Stimulated activated CD8-positive, alpha-beta memory T cell treated with anti-CD3 and anti-CD28 coated beads, Interleukin-7, amount 100 ng/mL, for 1 hour (primary cell): ENCODE measurements around the gene AMY2B.
"Not testable (repeated sequence)": the region's sequence is repeated elsewhere in the genome, so short reads cannot be mapped to it uniquely, and the experiment has no call there.

ENCODE experiments used
- DNase-seq, 2 donors: peaks; one replicate each; pipeline ENCODE4 v3.0.0-alpha.2; 2020; ENCODE audit warnings: low read depth in 2 of 2

Gene AMY2B

DNA sequence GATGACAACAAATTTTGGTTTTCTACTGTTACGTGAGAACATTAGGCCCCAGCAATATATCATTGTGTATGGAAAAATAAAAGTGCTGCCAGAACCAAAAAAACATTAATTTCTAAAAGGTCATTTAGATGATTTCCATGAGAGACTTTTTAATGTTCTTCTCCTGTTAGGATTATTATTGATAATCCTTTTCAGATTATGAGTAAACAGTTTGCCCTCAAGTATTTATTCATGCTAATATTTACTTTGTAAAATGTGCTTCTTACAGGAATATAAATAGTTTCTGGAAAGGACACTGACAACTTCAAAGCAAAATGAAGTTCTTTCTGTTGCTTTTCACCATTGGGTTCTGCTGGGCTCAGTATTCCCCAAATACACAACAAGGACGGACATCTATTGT lies at the start of gene AMY2B:
Gene AMY2B, plus strand, starts transcription at position 301 of the 400 bp plus-strand sequence. Its CDS starts 14 bp downstream, at position 315.
- not testable (repeated sequence) for DNase-seq

DNA sequence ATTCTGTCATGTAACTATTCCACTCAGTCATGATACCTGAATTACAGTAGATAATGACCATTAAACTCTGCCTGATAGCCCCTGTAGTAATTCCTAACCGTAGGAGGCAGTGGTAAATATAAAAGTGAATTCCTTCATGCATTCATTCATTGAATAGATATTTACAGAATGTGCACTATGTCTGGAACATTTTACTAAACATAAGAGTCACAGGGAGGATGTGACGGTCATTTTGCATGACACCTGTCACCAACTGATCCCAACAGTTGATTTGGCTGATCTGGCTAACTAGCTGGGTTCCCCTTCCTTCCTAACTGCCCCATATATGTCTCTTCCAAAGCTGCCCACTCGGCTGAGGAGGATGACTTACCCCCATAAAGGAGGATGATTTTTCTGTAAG lies 48.0 kb upstream of the AMY2B start:
- DNase-seq = no peak

DNA sequence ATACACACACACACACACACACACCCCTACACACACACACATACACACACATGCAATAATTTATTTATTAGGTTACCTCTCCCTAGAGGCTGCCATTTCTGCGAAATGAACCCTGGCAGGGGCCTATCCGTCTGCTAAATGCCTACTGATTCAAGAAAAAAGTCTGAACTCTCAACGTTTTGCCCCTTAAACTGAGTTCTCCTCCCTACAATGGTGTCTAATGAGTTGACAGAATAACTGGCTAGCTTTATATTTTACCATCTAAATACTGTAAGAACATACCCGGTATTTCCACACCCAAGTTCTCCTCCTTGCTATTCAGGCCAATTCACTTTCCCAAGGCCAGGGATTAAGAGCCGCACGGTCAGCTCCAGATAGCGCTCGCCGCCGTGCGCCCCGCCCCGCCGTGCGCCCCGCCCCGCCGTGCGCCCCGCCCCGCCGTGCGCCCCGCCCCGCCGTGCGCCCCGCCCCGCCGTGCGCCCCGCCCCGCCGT lies 46.2 kb upstream of the AMY2B start:
- DNase-seq = no peak

DNA sequence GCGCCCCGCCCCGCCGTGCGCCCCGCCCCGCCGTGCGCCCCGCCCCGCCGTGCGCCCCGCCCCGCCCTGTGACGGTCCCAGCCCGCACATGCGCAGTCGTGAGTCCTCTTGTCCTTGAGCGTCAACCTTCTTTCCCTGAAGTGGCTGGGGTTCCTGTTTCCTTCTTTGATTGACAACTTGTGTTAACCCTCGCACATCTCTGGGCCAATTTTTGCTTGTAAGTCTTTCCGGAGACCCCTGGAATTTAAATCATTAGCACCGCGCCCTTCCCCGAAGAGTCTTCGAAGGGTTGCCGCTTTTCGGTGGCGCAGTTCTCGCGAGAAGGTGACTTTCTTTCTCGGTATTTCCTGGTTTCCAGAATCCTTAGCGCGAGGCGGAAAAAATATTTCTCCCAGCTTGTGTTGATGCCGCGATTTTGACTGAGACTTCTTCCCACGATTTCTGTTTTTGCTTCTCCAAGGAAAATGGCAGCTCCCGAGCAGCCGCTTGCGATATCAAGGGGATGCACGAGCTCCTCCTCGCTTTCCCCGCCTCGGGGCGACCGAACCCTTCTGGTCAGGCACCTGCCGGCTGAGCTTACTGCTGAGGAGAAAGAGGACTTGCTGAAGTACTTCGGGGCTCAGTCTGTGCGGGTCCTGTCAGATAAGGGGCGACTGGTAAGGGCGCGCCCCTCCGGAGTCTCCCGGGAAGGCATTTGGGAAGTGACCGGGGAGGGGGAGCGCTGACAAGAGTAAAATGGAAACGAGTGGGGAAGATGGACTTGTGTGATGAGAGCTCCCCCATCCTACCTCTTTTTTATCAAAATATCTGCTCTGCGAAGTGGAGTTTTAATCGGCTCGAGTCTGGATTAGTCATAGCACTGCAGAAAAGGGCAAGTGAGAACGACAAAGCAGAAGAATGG lies 45.5 kb upstream of the AMY2B start, which contains the start of gene RNPC3:
Gene RNPC3, plus strand, starts transcription at position 93 of the 901 bp plus-strand sequence. Its CDS starts 372 bp downstream, at position 465.
- peak; percentile 74 to 82 for DNase-seq

DNA sequence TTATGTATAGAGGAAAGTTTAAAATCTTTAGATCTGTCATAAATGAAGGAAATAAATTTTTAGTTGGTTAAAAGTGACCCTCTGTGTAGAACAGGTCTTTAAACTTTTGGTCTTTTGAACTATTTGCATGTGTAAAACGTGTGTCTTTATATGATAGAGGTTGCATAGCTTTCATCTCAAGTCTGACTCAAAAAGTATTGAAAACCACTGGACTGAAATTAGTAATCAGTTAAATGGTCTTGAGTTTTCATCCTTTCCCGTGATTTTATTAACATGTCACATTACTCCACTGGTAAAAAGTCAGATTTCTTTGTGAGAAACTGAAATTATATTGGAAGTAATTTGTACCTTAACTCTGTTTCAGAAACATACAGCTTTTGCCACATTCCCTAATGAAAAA lies 44.1 kb upstream of the AMY2B start:
- DNase-seq = no peak

DNA sequence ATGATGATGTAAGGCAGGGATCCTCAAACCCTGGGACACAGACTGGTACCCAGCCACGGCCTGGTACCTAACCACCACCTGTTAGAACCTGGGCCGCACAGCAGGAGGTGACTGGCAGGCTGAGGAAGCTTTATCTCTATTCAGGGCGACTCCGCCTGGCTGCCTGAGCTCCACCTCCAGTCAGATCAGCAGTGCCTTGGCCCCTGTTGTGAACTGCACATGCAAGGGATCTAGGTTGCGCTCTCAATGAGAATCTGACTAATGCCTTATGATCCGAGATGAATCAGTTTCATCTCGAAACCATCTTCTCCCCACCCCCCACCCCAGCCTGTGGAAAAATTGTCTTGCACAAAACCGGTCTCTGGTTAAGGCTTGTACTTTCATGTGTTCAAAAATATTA lies 41.6 kb upstream of the AMY2B start:
- DNase-seq = no peak

DNA sequence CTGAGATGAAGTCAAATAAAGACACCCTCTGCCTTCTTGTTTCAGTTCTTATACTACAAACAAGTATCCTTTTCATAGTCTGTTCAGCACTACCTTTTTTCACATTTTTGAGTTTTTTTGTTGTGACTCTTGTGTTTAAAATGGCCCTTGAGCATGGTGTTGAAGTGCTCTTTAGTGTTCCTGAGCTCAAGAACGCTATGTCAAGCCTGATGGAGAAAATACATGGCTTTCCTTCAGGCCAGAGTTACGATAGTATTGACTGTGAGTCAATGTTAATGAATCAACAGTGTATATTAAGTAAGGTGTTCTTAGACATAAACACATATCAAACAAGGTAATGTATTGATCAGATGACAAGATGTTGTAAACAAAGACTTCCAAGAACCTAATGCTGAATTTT lies 33.2 kb upstream of the AMY2B start:
- DNase-seq = no peak

DNA sequence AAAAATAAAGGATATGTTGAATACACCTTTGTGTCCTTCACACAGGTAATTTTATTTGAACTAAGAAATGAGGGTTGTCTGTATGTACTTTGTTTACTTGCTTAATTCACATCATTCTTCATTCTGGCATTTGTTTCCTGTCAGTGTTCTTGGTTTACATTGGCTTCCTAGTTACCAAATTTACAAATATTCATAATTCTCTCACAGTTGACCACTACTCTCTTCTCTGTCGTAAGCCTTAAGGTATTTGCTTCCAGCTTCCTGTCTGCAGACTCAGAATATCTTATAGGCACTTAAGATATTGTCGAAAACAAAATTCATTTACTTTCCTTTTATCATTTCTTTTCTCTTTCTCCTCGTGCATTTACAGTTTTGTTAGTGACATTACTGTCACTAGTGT lies 30.0 kb upstream of the AMY2B start:
- DNase-seq = no peak

DNA sequence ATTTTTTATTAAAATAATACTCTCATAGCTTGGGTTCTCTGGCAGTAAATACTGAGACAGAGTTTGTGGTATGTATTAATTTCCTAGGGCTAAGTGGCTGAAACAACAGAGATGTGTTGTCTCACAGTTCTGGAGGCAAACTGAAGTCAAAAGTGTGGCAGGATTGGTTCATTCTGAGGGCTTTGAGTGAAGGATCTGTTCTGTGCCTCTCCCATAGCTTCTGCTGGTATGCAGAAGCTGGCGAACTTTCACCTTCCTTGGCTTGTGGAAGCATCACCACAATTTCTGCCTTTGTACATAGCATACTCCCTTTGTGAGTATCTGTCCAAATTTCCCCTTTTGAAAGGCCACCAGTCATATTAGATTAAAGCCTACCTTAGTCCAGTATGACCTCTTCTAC lies 24.9 kb upstream of the AMY2B start:
- no peak for DNase-seq

DNA sequence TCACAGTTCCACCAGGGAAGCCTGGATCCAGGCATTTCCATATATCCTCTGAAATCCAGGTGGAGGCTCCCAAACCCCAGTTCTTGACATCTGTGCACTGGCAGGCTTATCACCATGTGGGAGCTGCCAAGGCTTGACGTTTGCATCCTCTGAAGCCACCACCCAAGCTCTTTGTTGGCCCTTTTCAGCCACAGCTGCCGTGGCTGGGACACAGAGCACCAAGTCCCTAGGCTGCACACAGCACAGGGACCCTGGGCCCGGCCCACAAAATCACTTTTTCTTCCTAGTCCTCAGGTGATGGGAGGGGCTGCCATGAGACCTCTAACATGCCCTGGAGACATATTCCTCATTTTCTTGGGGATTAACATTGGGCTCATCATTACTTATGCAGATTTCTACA lies 23.5 kb upstream of the AMY2B start:
- DNase-seq = no peak

DNA sequence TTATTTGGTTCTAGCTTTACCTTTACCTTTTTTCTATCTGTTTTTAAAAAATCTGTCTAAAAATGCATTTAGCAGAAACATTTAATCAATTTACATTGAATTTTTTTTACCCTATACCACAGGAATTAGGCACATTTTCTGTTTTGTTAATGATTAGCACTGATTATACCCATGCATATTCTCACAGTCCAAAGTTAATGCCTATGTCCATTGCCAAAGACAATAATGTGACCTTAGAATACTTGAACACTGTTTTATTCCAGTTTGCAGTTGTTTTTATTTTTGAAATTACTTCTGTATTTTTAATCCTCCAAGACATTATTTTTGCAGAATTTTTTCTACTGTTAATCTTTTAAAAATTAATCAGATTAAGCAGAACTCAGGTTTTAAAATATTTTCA lies 11.0 kb upstream of the AMY2B start:
- DNase-seq = no peak

DNA sequence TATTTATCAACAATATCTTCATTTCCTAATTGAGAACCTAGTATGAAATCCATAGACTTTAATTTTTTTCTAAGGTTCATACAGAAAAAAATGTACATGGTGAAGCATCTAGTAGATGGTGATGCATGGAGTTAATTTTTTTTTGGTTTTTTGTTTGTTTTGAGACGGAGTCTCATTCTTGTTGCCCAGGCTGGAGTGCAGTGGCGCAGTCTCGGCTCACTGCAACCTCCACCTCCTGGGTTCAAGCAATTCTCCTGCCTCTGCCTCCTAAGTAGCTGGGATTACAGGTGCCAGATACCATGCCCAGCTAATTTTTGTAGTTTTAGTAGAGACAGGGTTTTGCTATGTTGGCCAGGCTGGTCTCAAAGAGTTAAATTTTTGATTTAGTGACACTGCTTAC lies 10.3 kb upstream of the AMY2B start:
- DNase-seq = not testable (repeated sequence)

DNA sequence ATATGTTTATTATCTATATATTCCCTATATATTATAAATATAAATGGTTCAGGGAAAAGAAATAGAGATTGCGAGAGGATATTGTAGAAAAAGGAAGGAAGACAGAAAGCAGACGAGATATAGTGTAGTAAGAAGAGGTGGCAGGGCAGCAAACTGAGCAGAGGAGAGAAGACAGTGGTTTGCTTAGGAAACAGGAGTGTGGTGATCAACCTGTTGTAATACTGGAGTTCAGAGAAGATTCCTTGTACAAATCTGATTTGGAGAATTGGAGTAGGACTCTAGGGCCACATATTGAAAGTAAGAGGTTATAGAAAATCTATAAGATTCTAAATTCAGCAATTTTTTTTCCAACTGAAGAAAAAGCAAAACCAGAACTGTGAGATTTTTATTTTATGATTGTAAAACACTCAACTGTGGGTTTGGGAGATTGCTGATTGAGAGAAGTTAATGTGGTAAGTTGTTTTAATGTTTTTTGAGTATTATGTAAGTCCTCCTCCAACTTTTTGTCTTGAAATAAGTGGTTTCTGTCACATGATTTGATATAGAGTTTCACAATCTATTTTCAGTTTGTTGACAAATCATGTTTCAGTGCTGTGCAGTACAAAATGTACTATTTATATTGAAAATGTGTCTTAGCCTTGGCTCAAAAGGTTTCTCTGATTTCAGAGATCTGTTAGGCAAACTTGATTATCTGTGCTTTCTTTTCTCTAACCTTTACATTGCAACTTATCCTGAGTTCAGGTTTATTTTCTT lies 9.6 kb upstream of the AMY2B start:
- DNase-seq = no peak

DNA sequence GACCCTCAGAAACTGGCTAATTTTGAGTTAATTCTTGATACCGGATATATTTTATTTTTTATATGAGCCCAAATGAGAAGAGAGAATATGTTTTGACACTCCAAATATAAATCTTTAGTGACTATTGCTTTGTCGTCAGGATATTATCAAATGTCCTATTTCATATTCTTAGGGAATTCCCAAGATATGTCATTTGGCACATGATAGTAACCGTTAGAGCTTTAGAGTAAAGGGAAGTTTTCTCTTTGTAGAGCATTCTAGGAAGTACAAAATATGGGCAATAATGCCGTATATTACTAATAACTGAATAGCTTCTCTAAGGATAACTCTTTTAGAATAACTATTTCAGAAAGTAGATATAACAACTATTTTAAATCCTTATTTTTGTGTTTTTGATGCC lies 8.3 kb upstream of the AMY2B start:
- DNase-seq = no peak

DNA sequence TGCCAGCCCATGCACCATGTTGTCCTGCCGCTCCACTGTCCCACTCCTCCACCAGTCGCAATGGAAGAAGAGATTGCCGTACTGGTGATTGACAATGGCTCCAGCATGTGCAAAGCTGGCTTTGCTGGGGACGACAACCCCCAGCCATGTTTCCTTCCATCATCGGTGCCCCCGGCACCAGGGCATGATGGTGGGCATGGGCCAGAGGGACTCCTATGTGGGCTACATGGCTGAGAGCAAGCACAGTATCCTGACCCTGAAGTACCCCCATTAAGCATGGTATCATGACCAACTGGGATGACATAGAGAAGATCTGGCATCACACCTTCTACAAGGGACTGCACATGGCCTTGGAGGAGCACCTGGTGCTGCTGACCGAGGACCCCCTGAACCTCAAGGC lies 1.9 kb upstream of the AMY2B start:
- DNase-seq = no peak

DNA sequence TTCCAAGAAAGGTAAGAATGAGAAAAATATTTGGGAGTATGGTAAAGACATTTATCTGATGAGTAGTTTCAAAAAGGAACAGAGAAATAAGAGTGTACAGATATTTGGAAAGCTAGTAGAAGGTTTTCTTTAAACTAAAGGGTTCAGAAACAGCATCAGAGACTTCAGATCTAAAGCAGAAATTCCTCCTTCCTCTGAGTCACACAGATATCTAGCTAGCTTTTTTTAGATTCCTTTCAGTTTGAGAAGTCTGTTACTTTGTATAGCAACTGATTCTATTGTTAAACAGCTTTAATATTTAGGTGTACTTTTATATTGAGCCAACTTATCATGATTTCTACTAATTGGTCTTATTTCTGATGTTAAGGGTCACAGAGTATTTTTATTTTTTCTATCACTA lies 4.7 kb downstream of the AMY2B start:
- DNase-seq = no peak

DNA sequence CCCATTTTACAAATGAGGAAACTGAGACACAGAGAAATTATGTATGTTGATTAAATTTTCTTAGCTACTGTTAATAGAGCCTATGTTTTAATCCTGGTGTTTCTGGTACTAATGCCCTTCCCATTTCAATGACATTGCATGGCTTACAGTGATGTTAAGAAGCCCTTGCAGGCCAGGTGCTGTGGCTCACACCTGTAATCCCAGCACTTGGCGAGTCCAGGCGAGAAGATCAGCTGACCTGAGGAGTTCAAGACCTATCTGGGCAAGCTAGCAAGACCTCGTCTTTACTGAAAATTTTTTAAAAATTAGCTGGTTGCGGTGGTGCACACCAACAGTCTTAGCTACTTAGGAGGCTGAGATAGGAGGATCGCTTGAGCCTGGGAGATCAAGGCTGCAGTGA lies 5.4 kb downstream of the AMY2B start:
- not testable (repeated sequence) for DNase-seq

DNA sequence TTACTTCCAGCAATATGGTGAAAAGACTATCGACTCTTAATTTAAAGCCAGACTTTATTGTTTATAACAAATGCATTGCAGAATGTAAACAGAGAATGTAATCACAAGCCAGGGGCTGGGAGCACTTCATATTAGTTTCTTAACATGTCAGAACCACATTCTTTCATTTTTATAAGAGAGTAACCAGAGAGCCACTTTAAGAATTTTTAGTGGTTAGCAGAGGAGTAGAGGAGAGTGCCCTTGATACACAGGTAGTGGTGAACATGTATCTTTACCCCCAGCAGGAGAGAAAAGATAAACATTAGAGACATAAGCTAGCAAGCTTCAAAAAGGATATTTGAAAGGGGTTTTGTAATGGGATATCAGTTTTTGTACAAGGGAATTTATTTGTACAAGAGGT lies 11.1 kb downstream of the AMY2B start:
- no peak for DNase-seq

DNA sequence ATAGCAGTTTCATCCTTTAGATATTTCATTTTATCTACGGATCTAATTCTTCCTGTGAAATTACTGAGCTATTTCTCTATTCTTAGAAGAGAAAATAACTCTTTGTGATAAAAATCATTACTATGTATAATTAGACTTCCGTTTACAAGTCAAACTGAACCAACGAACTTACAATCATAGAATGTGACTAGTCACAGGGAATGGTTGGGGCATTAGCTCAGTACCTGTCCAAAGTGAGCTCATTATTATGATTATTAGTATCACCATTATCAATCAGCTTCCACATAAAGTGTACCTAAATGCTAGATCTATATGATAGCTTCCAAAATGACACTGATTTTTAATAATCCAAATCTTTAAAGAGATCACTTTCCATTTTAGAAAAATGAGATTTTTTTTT lies 12.5 kb downstream of the AMY2B start:
- no peak for DNase-seq

DNA sequence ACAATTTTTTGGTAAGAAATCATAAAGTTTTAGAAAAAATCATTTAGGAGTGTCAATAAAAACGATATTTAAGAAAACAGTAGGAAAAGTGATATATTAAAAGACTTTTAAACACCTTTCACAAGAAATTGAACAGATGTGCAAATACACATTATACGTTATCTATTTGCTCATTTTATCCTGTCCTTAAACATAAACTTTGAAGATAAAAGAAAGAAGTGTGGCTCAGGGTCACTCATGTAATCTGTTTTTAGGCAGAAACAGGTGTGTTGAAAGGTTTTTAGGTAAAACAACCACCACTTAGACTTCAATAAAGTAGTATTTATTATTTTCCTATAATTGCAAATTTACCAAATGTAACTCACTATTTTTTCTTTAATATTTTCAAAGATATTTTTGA lies 13.1 kb downstream of the AMY2B start:
- no peak for DNase-seq

DNA sequence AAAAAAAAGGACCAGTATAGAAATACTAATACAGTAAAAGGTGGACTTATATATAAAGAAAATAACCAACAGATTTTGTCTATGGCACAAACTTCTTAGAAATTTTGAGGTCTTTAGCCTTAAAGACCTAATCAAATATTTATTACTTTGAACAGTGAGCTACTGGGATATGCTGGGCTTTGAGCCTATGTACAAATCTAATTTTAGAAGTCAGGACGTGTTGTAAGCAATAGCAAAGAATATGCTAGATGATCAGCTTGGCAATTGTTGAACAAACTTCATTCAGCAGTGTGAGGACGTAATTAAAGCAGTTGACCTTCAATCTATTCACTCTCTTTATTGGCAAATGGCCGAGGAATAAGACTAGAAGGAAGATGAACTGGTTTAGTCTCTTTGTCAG lies 31.4 kb downstream of the AMY2B start:
- DNase-seq = not testable (repeated sequence)

DNA sequence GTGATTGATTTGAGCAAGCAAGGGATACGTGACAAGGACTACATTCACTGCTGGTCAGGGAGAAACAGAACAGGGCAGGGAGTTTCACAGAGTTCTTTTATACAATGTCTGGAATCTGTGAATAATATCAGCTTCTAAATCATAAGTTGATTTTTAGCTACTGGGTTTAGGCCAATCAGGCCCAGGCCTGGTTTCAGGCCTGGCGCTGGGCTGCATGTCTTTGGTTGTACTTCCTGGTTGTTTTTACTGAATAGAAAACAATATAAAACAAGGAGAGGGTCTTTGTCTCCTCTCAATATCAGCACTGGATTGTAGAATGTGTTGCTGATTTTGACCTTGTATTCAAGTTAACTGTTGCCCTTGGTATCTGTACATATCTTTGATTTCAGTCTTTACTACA lies 45.0 kb downstream of the AMY2B start:
- DNase-seq = no peak

DNA sequence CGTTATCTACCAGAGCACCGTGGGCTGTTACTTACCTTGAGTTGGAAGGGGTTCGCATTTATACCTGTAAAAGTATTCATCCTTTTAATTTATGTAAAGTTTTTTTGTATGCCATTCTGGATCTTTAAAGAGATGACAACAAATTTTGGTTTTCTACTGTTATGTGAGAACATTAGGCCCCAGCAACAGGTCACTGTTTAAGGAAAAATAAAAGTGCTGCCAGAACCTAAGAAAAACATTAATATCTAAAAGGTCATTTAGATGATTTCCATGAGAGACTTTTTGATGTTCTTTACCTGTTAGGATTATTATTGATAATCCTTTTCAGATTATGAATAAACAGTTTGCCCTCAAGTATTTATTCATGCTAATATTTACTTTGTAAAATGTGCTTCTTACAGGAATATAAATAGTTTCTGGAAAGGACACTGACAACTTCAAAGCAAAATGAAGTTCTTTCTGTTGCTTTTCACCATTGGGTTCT lies 45.6 kb downstream of the AMY2B start, which contains the start of gene AMY2A:
Gene AMY2A, plus strand, starts transcription at position 434 of the 484 bp plus-strand sequence. Its CDS starts 14 bp downstream, at position 448.
- DNase-seq = not testable (repeated sequence)
